IgD-negative memory B cell (primary cell): Measurements from ENCODE around the gene ACP1. TPM values are rescaled to one million over a fixed set of nuclear protein-coding genes. Genes with fewer than 3 reads are reported as not detected.

Source experiments
- H3K27ac Mint-ChIP-seq, 3 donors: one replicate each; pipeline ENCODE4 v1.8.0; 2020 to 2022; ENCODE audit warnings: mild to moderate bottlenecking in 3 of 3, mixed read lengths in 3 of 3, moderate library complexity in 1 of 3
- H3K27me3 Mint-ChIP-seq: one replicate; pipeline ENCODE4 v1.8.0; 2021; ENCODE audit warnings: mixed read lengths
- H3K36me3 Mint-ChIP-seq: one replicate; pipeline ENCODE4 v1.8.0; 2020; ENCODE audit warnings: mild to moderate bottlenecking, mixed read lengths
- H3K4me1 Mint-ChIP-seq, 3 donors: one replicate each; pipeline ENCODE4 v1.8.0; 2020 to 2022; ENCODE audit warnings: mixed read lengths in 3 of 3, mild to moderate bottlenecking in 1 of 3
- H3K4me3 Mint-ChIP-seq, 4 donors: one replicate each; pipeline ENCODE4 v1.8.0; 2020 to 2022; ENCODE audit warnings: mild to moderate bottlenecking in 4 of 4, mixed read lengths in 4 of 4, moderate library complexity in 3 of 4
- H3K9me3 Mint-ChIP-seq, 3 donors: one replicate each; pipeline ENCODE4 v1.8.0; 2020 to 2021; ENCODE audit warnings: mixed read lengths in 3 of 3, mild to moderate bottlenecking in 1 of 3
- polyA plus RNA-seq: library from polyadenylated mRNA; unstranded; fragments of 300-500 nt; fragmentation: Illumina TruSeq; gene quantifications from one replicate; pipeline ENCODE4 v1.2.3, GENCODE V29; 2021

Gene ACP1
- 158 TPM for polyA plus RNA-seq

DNA sequence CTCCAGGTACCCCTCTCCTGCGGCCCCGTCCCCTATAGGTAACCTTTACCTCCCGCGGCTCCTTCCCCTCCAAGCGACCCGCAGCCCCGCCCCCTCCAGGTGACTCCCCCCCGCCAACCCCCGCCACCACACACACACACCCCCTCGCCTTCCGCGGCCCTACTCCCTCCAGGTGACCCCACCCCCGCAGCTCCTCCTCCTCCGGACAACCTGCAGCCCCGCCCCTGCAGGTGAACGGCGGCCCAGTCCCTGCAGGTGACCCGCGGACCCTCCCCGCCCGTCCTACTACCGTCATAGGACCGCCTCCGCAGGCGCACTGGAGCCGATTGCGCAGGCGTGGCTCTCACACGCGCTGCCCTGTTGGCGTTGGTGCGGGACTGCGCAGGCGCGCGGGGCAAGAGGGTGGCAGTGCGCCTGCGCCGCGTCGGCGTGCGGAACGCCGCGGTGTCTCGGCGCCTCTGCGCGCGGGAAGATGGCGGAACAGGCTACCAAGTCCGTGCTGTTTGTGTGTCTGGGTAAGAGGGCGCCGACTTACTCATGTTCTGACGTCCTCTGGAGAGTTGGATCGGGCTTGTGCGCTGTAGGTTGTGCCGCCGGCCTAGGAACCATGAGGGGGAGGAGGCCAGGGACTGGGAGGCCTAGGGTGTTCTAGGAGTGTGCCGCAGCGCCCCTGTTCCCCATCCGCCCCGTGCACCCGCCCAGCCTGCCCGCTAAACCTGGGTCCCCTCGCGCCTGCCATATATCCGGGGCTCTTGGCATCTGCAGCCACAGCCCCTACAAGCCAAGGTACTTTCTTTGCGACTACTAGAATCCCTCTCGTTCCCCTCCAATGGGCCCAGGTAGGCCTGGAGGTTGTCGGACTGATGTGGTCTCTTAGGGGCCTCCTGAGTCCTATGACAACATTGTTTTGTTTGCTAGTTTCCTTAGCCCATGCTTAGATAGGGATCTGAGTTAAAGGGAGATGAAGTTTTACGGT, at the start of gene ACP1:
Gene ACP1, plus strand, starts transcription at position 455 of the 976 bp plus-strand sequence. Its CDS starts 18 bp downstream, at position 473.
- Mint-ChIP-seq H3K36me3 (peaks cover 3% of the 10 kb centered on the region), H3K4me1 (peaks cover 21 to 32% (median 21%) of the 10 kb centered on the region in 3 donors), H3K27me3 (no peaks in the 10 kb centered on the region), H3K4me3 (peak within 1 kb of the TSS; percentile 93 to 100 (median 97)), H3K9me3 (no peaks in the 10 kb centered on the region), H3K27ac (peak within 1 kb of the TSS; percentile 97 to 98 (median 97))

DNA sequence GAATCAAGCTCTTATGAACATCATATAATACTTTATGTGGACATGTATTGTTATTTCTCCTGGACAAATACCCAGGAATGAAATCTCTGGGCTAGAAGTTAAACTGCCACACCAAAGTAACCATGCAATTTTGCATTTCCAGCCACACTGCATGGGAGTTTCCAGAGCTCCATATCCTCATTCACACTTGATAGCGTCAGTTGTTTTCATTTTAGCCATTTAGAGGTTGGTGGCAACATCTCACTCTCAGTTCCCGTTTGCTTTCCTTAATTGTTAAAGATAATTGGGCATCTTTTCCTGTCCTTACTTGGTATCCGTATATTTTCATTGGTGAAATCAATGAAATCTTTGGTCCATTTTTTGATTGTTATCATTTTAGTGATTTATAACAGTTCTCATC, 48.7 kb upstream of the ACP1 start:
- Mint-ChIP-seq H3K27me3 (peaks cover 5% of the 10 kb centered on the region), H3K9me3 (peaks cover 0 to 5% (median 4%) of the 10 kb centered on the region in 3 donors), H3K36me3 (peaks cover 4% of the 10 kb centered on the region), H3K4me1 (no peaks in the 10 kb centered on the region), H3K4me3 (no peak overlapping the region), H3K27ac (no peak overlapping the region)

DNA sequence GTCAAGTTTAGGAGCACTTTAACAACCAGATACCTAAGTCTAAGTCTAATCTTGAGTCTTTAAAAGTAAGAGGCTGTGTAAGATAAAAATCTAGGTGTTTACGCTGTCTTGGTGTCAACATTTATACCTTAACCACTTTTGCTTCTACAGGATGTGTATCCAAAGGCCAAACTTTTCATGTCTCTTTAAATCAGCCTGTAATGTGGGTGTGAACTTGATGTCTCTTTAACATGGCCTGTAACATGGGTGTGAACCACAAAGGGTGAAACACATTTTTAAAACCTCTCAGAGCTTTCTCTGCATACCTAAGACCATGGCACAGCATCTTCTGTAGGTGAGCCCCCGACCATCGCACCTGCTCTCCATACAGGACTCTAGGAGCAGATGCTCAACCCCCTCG, 41.3 kb upstream of the ACP1 start:
- no peaks in the 10 kb centered on the region for H3K27me3 Mint-ChIP-seq
- H3K9me3 Mint-ChIP-seq: no peaks in the 10 kb centered on the region
- H3K36me3 Mint-ChIP-seq: peaks cover 14% of the 10 kb centered on the region
- H3K4me1 Mint-ChIP-seq: no peaks in the 10 kb centered on the region
- no peak overlapping the region for H3K4me3 Mint-ChIP-seq
- H3K27ac Mint-ChIP-seq: no peak overlapping the region

DNA sequence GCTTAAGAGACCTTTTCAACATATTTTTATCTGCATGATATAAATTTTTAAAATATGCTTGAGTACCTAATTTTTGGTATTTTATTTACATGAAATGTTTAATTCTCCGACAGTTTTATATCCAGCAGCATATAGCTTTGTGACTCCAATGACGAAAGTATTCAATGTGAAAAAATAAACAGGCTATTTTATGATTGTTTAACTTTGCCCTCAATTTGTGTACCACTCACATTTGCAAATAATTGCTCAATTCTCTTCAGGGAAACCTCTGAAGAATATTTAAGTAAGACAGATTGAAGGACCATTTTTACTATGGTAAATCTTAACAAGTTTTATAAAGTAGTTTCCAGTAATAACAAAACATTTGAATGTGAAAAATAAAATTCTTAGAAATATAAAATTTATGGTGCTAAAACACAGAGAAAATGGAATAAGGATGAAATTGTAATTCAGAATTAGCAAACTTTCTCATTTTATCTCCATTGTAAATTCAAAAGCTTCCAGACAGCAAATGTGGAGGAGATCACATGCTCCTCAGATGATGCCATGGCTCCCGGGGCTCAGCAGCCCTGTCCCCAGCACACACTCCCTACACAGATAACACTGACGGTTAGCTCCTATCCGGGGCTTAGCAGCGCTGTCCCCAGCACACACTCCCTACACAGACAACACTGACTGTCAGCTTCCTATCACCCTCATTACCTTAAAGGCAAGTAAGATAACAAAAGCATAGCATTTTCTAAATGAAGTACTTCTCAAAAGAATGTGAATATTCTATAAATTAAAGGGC, 40.6 kb upstream of the ACP1 start:
- no peaks in the 10 kb centered on the region for H3K4me1 Mint-ChIP-seq
- peaks cover 19% of the 10 kb centered on the region for H3K36me3 Mint-ChIP-seq
- no peaks in the 10 kb centered on the region for H3K9me3 Mint-ChIP-seq
- no peak overlapping the region for H3K4me3 Mint-ChIP-seq
- H3K27me3 Mint-ChIP-seq: no peaks in the 10 kb centered on the region
- no peak overlapping the region for H3K27ac Mint-ChIP-seq

DNA sequence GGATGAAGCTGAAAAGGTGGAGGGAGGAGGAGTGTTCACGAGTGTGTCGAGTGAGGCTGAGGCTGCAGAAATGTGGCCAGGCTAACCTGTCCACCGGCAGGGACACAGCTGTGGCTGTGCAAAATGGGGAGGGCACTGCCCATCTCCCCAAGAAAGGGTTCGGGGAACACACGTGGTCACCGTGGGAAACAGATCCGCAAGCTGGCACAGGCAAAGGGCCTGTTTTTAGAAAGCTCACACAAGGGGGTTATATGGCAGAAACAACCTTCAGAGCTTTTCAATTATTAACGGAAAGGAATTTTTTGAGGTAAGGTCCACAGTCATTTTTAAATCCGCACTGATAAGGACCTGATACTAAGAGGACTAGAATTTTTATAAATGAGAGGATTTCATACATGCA, 36.6 kb upstream of the ACP1 start:
- Mint-ChIP-seq H3K4me3 (no peak overlapping the region), H3K27ac (no peak overlapping the region), H3K4me1 (no peaks in the 10 kb centered on the region), H3K9me3 (no peaks in the 10 kb centered on the region), H3K27me3 (no peaks in the 10 kb centered on the region), H3K36me3 (peaks cover 23% of the 10 kb centered on the region)

DNA sequence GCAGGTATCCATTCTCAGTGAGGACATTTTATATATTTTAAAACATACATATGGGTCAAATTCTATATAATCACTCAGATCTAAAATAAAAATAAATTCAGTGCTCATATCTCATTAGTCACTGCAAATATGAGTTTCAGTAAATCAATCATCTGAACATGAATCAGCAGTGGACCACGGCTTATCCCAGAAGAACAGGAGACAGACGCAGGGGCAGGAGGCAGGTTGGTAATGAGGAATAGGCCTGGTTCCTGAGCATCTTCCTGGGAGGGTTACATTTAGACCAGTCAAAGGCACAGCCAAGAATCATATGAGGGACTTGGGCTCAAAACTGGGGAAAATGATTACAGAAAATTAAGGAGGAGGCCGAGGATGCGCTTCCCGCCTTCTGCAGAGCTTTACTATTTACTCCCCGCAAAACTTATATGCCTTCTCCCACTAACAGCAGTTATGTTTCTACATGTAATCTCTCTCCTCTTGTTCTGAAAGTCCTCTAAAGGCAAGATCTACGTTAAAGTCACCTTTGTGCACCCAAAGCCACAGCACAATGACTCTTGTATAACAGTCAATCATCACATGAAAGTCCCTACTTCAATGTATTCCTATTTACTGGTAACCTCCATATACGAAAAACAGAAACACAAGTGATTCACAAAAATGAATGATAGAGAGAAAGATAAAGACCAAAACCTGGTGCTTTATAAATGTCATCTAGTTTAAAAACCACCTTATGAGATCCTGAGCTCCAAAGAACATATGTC, 36.0 kb upstream of the ACP1 start:
- no peak overlapping the region for H3K27ac Mint-ChIP-seq
- no peaks in the 10 kb centered on the region for H3K27me3 Mint-ChIP-seq
- H3K9me3 Mint-ChIP-seq: no peaks in the 10 kb centered on the region
- no peaks in the 10 kb centered on the region for H3K4me1 Mint-ChIP-seq
- peaks cover 21% of the 10 kb centered on the region for H3K36me3 Mint-ChIP-seq
- no peak overlapping the region for H3K4me3 Mint-ChIP-seq

DNA sequence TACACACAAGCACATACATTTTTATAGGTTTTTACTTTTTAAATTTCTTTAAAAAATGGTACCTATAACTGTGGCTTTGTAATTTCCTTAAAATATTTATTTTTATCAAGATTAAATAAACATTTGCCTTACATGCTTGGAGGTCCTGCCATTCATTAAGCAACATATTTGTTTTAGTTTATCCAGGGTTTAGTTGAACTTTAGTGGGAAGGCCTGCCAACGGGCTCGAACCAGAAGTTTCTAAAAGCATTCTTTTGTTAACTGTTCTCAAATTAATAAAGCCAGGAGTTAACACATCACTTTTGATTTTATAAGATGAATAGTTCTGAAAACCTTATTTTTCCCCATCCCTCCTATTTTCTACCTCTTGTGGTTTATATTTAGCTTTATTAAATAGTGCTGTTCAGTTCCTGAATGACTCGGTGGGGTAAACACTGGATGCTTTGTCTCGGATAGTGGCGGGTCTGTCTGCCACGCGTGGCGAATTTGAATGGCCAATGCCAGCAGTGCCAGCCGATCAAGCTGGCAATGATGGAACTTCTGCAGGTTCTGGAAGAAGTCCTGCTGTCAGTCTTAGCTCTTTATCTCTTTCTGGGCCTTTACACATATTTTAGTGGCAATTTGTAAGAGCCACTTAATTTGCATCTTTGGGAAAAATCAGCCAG, 33.1 kb upstream of the ACP1 start:
- H3K4me3 Mint-ChIP-seq: no peak overlapping the region
- H3K27ac Mint-ChIP-seq: no peak overlapping the region
- H3K4me1 Mint-ChIP-seq: no peaks in the 10 kb centered on the region
- H3K36me3 Mint-ChIP-seq: peaks cover 21% of the 10 kb centered on the region
- no peaks in the 10 kb centered on the region for H3K27me3 Mint-ChIP-seq
- H3K9me3 Mint-ChIP-seq: no peaks in the 10 kb centered on the region

DNA sequence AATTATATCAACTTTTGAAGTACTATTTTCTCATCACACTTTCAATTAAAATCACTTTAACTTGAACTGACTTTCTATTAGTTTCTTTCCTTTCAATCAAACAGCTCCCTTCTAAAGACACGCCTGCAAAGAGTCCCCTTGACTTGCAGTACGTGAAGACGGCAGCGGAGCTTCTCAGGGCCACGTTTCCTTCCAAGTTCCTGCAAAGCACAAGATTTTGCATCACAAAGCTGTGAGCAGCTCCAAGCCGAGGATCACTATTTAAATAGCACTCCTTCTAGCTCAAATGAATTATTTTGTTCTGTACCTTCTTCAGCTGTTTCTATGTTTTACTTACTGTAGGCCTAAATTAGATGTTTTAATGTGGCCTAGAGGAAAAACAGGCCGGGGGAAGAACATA, 31.7 kb upstream of the ACP1 start:
- Mint-ChIP-seq H3K27ac (no peak overlapping the region), H3K4me3 (peak overlapping the region in 1 of 4 donors; percentile 38), H3K9me3 (no peaks in the 10 kb centered on the region), H3K36me3 (peaks cover 15% of the 10 kb centered on the region), H3K4me1 (no peaks in the 10 kb centered on the region), H3K27me3 (no peaks in the 10 kb centered on the region)

DNA sequence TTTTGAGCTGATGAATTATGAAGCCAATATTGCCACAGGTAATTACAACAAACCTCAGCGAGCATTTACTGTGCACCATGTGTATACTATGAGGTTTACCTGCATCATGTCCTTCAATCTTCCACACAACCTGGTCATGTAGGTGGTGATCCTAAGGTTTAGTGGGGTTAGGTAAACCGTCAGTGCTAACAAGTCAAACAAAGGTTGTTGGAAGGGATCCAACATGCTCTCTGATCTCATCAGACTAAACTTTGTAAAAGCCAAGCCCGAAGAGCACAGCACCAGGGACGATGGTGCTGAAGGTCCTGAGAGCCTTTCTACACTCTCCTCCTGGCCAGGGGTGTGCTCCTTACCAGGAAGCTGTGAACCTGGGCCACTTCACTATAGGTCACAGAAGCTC, 30.3 kb upstream of the ACP1 start:
- H3K36me3 Mint-ChIP-seq: peaks cover 7% of the 10 kb centered on the region
- no peaks in the 10 kb centered on the region for H3K9me3 Mint-ChIP-seq
- no peak overlapping the region for H3K27ac Mint-ChIP-seq
- no peaks in the 10 kb centered on the region for H3K27me3 Mint-ChIP-seq
- no peak overlapping the region for H3K4me3 Mint-ChIP-seq
- H3K4me1 Mint-ChIP-seq: no peaks in the 10 kb centered on the region

DNA sequence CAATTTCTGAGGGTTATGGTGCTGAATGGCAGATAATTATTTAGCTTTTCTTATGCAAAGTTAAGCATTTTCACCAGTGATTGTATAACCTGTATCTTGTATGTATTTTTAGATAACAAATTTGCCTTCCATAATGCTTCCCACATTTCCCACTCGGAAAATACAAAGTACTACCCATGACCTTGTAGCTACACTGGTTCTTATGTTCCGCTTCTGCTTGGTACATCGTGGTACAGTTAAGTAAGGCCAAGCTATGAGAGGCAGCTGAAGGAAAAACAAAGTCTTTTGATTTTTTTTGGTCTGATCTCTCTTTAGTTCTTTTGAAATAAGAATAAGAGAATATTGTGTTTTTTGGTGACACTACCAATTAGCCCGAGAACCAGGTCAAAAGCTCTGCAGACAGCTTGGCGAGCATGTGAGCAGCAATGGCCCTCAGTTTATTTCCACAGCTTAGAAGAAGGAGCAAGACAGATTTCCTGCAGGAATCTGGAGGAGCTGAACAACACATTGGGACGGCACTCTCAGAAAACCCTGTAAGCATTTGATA, 27.7 kb upstream of the ACP1 start:
- Mint-ChIP-seq H3K4me3 (no peak overlapping the region), H3K36me3 (peaks cover 16% of the 10 kb centered on the region), H3K27ac (no peak overlapping the region)

DNA sequence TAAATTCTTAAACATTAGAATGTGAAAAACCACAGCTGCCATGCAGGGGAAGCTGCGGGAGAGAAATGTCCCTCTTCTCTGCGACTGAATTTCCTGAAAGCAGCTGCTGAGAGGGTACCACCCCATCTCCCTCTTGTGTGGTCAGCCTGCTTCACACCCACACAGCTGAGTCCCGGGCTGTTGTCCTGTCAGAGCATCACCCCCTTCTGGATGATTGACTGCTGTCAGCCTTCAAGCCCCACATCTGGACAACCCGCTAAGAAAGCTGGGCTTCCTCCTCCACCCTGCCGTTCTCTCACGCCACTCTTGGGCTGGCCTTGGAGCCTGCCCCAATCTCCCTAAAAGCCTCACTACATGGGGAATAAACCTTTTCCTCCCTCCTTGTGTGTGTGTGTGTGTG, 26.9 kb upstream of the ACP1 start:
- peaks cover 20% of the 10 kb centered on the region for H3K36me3 Mint-ChIP-seq
- H3K9me3 Mint-ChIP-seq: peaks cover 0 to 4% (median 3%) of the 10 kb centered on the region in 3 donors
- peaks cover 0 to 2% (median 0%) of the 10 kb centered on the region in 3 donors for H3K4me1 Mint-ChIP-seq
- no peak overlapping the region for H3K27ac Mint-ChIP-seq
- no peaks in the 10 kb centered on the region for H3K27me3 Mint-ChIP-seq
- no peak overlapping the region for H3K4me3 Mint-ChIP-seq

More for the DNA sequence above, 27.7 kb upstream of the ACP1 start:
- Mint-ChIP-seq H3K27me3 (no peaks in the 10 kb centered on the region), H3K4me1 (peaks cover 0 to 2% (median 0%) of the 10 kb centered on the region in 3 donors), H3K9me3 (peaks cover 0 to 4% (median 0%) of the 10 kb centered on the region in 3 donors)

DNA sequence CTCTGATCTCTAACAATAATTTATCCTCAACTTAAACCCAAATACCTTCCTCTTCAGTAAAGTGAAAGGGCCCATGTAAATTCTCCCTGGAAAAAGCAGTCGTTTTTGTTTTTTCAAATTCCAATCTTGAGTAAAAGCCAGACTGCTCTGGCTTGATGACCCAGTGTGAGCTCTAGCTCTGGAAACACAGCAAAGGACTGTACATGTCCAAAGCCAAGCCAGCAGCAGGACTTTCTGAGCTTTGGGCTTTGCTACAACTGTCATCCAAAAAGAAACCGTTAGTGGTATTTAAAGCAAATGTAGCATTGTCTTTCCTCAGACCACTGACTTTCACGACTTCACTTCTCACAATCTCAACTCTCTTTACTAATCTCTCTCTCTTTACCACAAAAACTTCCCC, 26.3 kb upstream of the ACP1 start:
- H3K27me3 Mint-ChIP-seq: no peaks in the 10 kb centered on the region
- no peak overlapping the region for H3K4me3 Mint-ChIP-seq

DNA sequence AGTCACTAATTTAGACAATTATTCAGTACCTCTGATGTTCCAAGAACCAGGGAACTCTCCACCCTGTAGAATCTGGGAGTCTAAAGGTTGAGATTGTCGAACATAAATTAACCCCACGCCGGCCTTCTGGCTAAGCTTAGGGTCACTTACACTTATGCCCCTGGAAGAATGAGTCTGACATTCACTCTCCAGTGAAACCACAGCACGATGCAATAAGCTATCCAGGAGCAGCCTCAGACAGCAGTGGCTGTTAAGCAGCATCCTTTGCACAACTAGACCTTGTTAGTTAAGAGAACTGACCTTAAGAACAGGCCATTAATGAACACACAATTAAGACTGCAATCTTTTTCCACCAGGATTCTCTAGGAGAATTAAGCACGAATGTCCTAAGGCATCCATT, 25.9 kb upstream of the ACP1 start:
- Mint-ChIP-seq H3K4me3 (no peak overlapping the region), H3K27me3 (no peaks in the 10 kb centered on the region), H3K36me3 (peaks cover 26% of the 10 kb centered on the region), H3K9me3 (peaks cover 0 to 4% (median 3%) of the 10 kb centered on the region in 3 donors), H3K27ac (no peak overlapping the region), H3K4me1 (peaks cover 0 to 2% (median 0%) of the 10 kb centered on the region in 3 donors)

More for the DNA sequence above, 26.3 kb upstream of the ACP1 start:
- Mint-ChIP-seq H3K4me1 (peaks cover 0 to 2% (median 0%) of the 10 kb centered on the region in 3 donors), H3K36me3 (peaks cover 23% of the 10 kb centered on the region), H3K27ac (no peak overlapping the region), H3K9me3 (peaks cover 0 to 4% (median 3%) of the 10 kb centered on the region in 3 donors)

DNA sequence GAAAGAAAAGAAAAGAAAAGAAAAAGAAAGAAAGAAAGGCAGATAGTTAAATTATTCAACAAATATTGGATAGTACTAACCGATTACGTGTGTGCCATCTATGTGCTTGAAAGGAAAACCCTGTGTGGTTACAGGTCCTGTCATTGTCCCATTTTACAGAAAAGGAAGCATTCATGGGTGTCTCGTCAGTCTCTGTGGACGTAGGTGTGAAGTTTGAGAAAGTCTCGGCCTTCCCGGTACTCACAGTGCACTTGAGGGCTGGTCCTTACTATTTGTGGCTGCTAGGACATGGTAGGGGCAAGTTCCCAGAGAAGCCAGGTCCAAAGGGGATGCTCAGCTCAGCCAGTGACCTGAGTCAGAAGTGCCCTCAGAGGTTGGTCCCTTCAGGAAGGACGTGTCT, 20.2 kb upstream of the ACP1 start:
- Mint-ChIP-seq H3K27me3 (no peaks in the 10 kb centered on the region), H3K4me1 (peaks cover 0 to 9% (median 4%) of the 10 kb centered on the region in 3 donors), H3K9me3 (peaks cover 0 to 4% (median 3%) of the 10 kb centered on the region in 3 donors), H3K36me3 (peaks cover 32% of the 10 kb centered on the region), H3K27ac (no peak overlapping the region), H3K4me3 (no peak overlapping the region)
